ENCODE measurements around the gene SLC12A1.

DNA sequence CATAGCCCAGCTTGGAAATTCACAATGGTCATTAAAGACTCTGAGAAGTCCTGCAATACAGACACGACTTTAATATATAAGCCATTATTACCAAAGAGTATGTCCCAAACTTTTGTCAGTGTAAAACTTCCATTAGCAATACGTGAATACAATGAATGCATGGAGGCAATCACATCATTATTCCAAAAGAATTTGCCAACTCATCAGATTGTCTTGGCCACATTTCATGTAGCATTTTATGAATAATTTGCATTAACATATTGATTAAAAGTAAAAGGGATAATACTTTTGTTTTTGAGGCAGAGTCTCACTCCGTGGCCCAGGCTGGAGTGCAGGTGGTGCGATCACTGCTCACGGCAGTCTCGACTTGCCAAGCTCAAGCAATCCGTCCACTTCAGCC is 117.2 kb downstream of the SLC12A1 start:
- TF ChIP-seq POLR2A (IDR thresholded peaks at IDR 0.05): no peak
- TF ChIP-seq, protein P1, sequence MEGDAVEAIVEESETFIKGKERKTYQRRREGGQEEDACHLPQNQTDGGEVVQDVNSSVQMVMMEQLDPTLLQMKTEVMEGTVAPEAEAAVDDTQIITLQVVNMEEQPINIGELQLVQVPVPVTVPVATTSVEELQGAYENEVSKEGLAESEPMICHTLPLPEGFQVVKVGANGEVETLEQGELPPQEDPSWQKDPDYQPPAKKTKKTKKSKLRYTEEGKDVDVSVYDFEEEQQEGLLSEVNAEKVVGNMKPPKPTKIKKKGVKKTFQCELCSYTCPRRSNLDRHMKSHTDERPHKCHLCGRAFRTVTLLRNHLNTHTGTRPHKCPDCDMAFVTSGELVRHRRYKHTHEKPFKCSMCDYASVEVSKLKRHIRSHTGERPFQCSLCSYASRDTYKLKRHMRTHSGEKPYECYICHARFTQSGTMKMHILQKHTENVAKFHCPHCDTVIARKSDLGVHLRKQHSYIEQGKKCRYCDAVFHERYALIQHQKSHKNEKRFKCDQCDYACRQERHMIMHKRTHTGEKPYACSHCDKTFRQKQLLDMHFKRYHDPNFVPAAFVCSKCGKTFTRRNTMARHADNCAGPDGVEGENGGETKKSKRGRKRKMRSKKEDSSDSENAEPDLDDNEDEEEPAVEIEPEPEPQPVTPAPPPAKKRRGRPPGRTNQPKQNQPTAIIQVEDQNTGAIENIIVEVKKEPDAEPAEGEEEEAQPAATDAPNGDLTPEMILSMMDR (IDR thresholded peaks at IDR 0.05): no peak

Measured in heart left ventricle (tissue), 13 donors.